ENCODE measurements around the gene OLIG2.

OLIG2 gene

DNA sequence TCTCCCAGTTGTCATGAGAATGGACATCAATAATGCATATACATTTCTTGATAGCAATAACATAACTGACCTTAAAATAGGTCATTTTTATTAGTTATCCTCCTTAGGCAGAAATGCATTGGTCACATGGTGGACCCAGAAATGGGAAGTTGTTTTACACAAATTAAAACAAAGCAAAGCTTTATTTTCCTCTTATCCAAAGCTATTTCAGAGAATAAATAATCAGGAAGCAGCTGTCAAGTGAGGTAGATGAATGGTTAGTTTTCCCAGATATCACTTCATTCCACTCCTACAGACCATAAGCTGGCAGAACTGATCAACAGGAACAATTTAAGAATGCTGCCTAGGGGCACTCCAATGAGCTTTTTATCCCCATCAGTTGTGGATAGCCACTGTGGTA lies 28.2 kb downstream of the OLIG2 start:
- DNase-seq (ENCODE audit: low read depth): no peak
- TF ChIP-seq, protein P1, sequence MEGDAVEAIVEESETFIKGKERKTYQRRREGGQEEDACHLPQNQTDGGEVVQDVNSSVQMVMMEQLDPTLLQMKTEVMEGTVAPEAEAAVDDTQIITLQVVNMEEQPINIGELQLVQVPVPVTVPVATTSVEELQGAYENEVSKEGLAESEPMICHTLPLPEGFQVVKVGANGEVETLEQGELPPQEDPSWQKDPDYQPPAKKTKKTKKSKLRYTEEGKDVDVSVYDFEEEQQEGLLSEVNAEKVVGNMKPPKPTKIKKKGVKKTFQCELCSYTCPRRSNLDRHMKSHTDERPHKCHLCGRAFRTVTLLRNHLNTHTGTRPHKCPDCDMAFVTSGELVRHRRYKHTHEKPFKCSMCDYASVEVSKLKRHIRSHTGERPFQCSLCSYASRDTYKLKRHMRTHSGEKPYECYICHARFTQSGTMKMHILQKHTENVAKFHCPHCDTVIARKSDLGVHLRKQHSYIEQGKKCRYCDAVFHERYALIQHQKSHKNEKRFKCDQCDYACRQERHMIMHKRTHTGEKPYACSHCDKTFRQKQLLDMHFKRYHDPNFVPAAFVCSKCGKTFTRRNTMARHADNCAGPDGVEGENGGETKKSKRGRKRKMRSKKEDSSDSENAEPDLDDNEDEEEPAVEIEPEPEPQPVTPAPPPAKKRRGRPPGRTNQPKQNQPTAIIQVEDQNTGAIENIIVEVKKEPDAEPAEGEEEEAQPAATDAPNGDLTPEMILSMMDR (conservative IDR thresholded peaks at IDR 0.05; ENCODE audit: low read depth, low read length): no peak
- no peak overlapping the region for H3K4me3 ChIP-seq (ENCODE audit: low read depth, low read length)

DNA sequence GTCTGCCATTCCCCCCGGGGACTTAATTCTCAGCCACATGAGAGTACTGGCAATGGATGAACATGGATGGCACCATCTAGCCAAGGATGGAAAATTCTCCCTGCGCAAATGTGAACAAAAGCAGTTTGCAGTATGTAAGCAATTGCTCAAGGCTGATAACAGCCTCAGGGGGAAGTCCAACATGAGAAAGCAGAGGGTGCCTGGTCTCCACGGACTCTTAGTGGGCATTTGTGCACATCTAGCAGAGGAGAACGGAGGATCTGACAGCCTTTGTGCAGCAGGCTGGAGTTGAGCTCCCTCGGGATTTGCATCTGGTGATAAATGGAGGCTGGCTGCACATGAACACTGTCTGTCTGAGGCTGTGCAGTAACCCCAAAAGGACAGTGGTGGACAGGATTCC lies 30.3 kb downstream of the OLIG2 start:
- no peak overlapping the region for H3K4me3 ChIP-seq (ENCODE audit: low read depth, low read length)
- DNase-seq (ENCODE audit: low read depth): no peak
- TF ChIP-seq, protein P1 (conservative IDR thresholded peaks at IDR 0.05; ENCODE audit: low read depth, low read length): no peak

DNA sequence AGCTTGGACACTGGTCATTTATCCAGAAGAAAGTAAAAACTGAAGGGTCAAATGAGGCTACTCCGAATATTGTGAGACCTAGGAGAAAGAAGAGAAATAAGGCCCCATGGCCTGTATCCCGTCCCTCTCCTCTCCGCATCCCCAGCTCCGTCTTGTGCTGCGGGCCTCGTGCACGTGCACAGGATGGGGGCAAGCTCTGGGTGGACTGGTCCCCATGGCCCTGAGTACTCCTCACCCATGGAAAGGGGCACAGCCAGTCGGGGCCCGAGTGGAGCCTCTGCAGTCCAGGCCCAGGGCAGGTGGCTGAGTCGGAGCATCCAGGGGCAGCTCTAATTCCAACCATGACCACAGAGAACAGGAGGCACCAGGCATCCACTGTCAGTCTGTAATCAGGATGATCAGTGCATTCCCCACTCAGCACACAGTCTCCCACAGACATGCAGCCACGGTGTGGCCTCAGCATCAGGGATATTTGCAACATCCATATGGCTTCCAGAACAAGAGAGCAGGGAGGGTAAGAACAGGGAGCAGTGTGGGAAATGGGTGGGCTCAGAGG lies 31.7 kb downstream of the OLIG2 start:
- no peak for DNase-seq (ENCODE audit: low read depth)
- no peak overlapping the region for H3K4me3 ChIP-seq (ENCODE audit: low read depth, low read length)
- TF ChIP-seq, protein P1 (conservative IDR thresholded peaks at IDR 0.05; ENCODE audit: low read depth, low read length): no peak

DNA sequence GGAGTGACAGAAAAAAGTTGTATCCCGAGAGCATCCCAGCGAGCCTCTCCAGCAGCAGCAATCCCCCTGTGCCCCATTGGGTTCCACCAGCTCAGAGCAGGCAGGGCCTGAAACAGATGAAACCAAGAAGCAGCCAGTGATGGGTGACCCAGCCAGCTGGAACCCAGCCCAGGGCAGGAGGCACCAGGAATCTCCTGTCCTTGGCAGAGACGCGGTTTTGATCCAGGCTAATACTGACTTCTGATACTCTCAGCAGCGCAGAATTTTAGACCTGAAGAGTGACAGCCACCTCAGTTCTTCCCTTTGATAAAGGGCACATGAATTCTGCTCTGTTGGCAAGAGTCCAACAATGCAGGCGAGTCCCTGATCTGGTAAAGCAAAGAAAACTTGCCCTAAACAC lies 32.8 kb downstream of the OLIG2 start:
- H3K4me3 ChIP-seq (ENCODE audit: low read depth, low read length): no peak overlapping the region
- TF ChIP-seq, protein P1 (conservative IDR thresholded peaks at IDR 0.05; ENCODE audit: low read depth, low read length): no peak
- DNase-seq (ENCODE audit: low read depth): no peak

DNA sequence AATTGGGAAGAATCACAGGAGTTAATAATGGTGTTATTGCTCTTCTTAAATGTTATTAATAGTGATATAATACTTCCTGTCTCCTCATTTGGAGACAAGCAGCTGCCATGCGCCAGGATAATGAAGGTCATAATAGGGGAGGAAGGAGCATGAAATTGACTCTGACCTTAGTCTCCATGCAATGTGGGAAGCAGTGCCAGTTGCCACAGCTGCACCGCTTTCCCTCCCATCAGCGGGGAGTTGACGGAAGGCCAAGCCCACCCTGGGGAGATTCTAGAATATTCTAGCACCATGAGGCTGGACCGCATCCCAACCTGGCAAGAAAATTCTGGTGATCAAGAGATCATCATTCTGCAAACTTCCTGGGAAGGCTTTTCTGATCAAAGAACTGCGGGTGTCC lies 33.2 kb downstream of the OLIG2 start:
- DNase-seq (ENCODE audit: low read depth): no peak
- no peak overlapping the region for H3K4me3 ChIP-seq (ENCODE audit: low read depth, low read length)
- TF ChIP-seq, protein P1 (conservative IDR thresholded peaks at IDR 0.05; ENCODE audit: low read depth, low read length): no peak

DNA sequence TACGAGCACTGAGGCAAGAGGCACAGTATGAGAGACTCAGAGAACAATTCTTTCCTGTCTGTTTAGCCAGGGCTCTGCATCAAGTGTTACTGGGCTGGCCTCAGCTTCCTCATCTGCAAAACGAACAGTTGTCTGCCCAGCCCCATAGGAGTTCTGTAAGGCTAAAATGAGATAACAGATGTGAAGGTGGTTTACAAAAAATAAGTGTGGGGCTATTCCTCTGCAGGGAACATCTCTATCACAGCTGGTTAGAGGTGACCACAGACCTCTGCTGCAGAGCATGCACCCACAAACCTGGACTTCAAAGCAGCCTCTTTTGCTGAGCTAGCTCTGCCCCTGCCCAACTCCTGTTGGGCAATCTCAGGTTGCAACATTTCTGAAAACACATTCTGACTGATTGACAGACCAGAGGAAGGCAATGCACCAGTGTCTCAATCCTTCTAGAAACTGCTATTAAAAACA lies 33.7 kb downstream of the OLIG2 start:
- no peak overlapping the region for H3K4me3 ChIP-seq (ENCODE audit: low read depth, low read length)
- TF ChIP-seq, protein P1 (conservative IDR thresholded peaks at IDR 0.05; ENCODE audit: low read depth, low read length): no peak
- no peak for DNase-seq (ENCODE audit: low read depth)

DNA sequence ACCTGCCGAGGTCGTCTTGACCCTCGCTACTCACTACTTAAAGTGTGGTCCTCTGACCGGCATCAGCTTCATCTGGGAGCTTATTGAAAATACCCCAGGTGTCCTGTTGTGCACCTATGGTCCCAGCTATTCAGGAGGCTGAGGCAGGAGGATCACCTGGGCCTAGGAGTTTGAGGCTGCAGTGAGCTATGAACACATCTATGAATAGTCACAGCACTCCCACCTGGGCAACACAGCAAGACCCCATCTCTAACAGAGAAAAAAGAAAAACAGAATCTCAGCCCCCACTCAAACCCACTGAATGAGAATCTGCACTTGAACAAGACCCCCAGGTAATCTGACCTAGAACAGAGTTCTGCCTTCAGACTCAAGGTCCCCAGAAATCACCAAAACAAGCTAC lies 35.5 kb downstream of the OLIG2 start:
- TF ChIP-seq, protein P1 (conservative IDR thresholded peaks at IDR 0.05; ENCODE audit: low read depth, low read length): no peak
- DNase-seq (ENCODE audit: low read depth): no peak
- H3K4me3 ChIP-seq (ENCODE audit: low read depth, low read length): no peak overlapping the region

Measured in choroid plexus epithelial cell (primary cell).